Smooth muscle cell (in vitro differentiated cells): Measurements from ENCODE around the gene TRIOBP. TPM values are rescaled to one million over a fixed set of nuclear protein-coding genes. Genes with fewer than 3 reads are reported as not detected.

Source experiments
- DNase-seq: peaks from one replicate; lab custom pipeline; 2025; ENCODE audit not compliant: unreplicated experiment; lab: John Stamatoyannopoulos, UW
- H2AFZ ChIP-seq: fragments of 200-600 bp; sonication (generic); 2 replicates; pipeline ENCODE4 v1.6.0; 2016; ENCODE audit warnings: antibody characterized with exemption, low read depth, mild to moderate bottlenecking
- H3F3A ChIP-seq: fragments of 200-600 bp; sonication (generic); 2 replicates; pipeline ENCODE4 v1.6.0; 2017; ENCODE audit warnings: antibody characterized with exemption, low read depth
- H3K27ac ChIP-seq: fragments of 200-600 bp; sonication (generic); 2 replicates; pipeline ENCODE4 v1.5.1; 2016; ENCODE audit warnings: low read depth, mild to moderate bottlenecking
- H3K27me3 ChIP-seq: fragments of 200-600 bp; sonication (generic); 2 replicates; pipeline ENCODE4 v1.6.1; 2016; ENCODE audit warnings: low read depth, mild to moderate bottlenecking
- H3K36me3 ChIP-seq: fragments of 200-600 bp; sonication (generic); 2 replicates; pipeline ENCODE4 v1.5.1; 2016; ENCODE audit warnings: low read depth
- H3K4me1 ChIP-seq: fragments of 200-600 bp; sonication (generic); 2 replicates; pipeline ENCODE4 v1.5.1; 2016; ENCODE audit warnings: low read depth
- H3K4me2 ChIP-seq: fragments of 200-600 bp; sonication (generic); 2 replicates; pipeline ENCODE4 v1.6.0; 2016; ENCODE audit warnings: mild to moderate bottlenecking
- H3K4me3 ChIP-seq: fragments of 200-600 bp; sonication (generic); 2 replicates; pipeline ENCODE4 v1.5.1; 2016; ENCODE audit warnings: mild to moderate bottlenecking
- H3K79me2 ChIP-seq: fragments of 200-600 bp; sonication (generic); 2 replicates; pipeline ENCODE4 v1.6.0; 2016; ENCODE audit warnings: low read depth, mild to moderate bottlenecking
- H3K9ac ChIP-seq: fragments of 200-600 bp; sonication (generic); 2 replicates; pipeline ENCODE4 v1.6.0; 2016; ENCODE audit warnings: low read depth
- H3K9me3 ChIP-seq: fragments of 200-600 bp; sonication (generic); replicated peaks from 2 replicates; pipeline ENCODE4 v1.5.1; 2016; ENCODE audit warnings: low read depth
- H4K20me1 ChIP-seq: fragments of 200-600 bp; sonication (generic); 2 replicates; pipeline ENCODE4 v1.6.0; 2016; ENCODE audit warnings: low read depth
- CTCF ChIP-seq: fragments of 200-600 bp; sonication (generic); IDR thresholded peaks from 2 replicates; pipeline ENCODE4 v1.5.1; 2017; ENCODE audit warnings: borderline replicate concordance, mild to moderate bottlenecking, antibody characterized with exemption; ENCODE audit not compliant: insufficient read depth, poor library complexity, severe bottlenecking
- WGBS: methylation state at CpG from one replicate; pipeline ENCODE4 v1.1.7; 2016; ENCODE audit warnings: low lambda C conversion rate; 5-methylcytosine and 5-hydroxymethylcytosine counted together
- polyA plus RNA-seq: library from polyadenylated mRNA; unstranded; fragments of >200 nt; fragmentation: Nextera tagmentation; extraction: Ambion mirVana; gene quantifications from 2 replicates; pipeline ENCODE4 v1.2.1, GENCODE V29; 2016
- total RNA-seq: library from RNA; depleted of rRNA; stranded (reverse); fragments of >200 nt; gene quantifications from 2 replicates; pipeline ENCODE4 v1.2.3, GENCODE V29; 2014

TRIOBP gene
- total and polyA plus RNA-seq, 2 experiments from 2014 or later = 44.6 to 95.8 TPM

DNA sequence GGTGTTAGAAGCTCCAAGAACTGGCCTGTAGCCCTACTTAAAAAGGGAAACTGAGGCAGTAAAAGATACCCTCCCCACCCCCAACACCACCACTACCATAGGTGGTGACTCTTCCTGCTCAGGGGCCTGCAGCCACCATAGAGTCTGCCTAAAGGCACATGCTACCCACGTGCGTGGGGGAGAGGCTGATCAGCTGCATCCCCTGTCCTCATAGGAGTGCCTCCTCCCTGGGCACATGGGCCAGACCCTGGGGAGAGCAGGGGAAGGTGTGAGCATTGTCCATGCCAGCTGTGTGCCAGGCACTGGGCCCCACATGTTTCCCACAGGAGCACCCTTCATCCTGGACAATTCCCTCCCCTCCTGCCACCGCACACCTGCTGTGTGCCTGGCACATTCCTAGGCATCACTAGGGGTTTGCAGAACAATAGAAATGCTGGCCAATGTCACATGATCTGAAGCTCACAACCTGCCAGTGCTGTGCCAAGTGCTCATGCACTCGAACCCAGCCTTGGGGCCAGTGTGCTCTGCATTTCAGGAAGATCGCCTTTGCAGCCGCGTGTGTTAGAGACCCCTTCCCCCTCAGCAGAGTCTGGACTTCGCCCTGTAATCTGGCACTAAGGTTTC, 69.2 kb downstream of the TRIOBP start:
- WGBS = 93% methylated on average over 8 of the region's 8 CpGs
- Histone ChIP-seq H4K20me1 (peaks cover 29% of the 10 kb centered on the region), H3K4me1 (no peaks in the 10 kb centered on the region), H3K9me3 (no peaks in the 10 kb centered on the region), H3K4me3 (no peak overlapping the region), H3K79me2 (no peaks in the 10 kb centered on the region), H3K4me2 (no peak overlapping the region), H3K9ac (no peak overlapping the region), H3K36me3 (no peaks in the 10 kb centered on the region), H3K27ac (no peak overlapping the region), H3K27me3 (no peaks in the 10 kb centered on the region), H2AFZ (no peak overlapping the region), H3F3A (no peaks in the 10 kb centered on the region)
- no peak for TF ChIP-seq CTCF
- DNase-seq = no peak

GRCh38 chr22:37768273-37768672, 71.4 kb downstream of the TRIOBP start:
- Histone ChIP-seq H3K4me3 (no peak overlapping the region), H2AFZ (no peak overlapping the region), H3K27ac (no peak overlapping the region), H3K36me3 (no peaks in the 10 kb centered on the region), H3F3A (no peaks in the 10 kb centered on the region), H3K27me3 (no peaks in the 10 kb centered on the region), H3K4me2 (no peak overlapping the region), H4K20me1 (peaks cover 10% of the 10 kb centered on the region), H3K79me2 (no peaks in the 10 kb centered on the region), H3K9ac (no peak overlapping the region), H3K4me1 (no peaks in the 10 kb centered on the region), H3K9me3 (no peaks in the 10 kb centered on the region)
- TF ChIP-seq CTCF = peak; percentile 30
- WGBS = 92% methylated on average over 3 of the region's 3 CpGs
- DNase-seq = no peak

GRCh38 chr22:37769056-37769455, 72.2 kb downstream of the TRIOBP start:
- no peak for TF ChIP-seq CTCF
- over 99% methylated on average over 24 of the region's 24 CpGs for WGBS

DNA sequence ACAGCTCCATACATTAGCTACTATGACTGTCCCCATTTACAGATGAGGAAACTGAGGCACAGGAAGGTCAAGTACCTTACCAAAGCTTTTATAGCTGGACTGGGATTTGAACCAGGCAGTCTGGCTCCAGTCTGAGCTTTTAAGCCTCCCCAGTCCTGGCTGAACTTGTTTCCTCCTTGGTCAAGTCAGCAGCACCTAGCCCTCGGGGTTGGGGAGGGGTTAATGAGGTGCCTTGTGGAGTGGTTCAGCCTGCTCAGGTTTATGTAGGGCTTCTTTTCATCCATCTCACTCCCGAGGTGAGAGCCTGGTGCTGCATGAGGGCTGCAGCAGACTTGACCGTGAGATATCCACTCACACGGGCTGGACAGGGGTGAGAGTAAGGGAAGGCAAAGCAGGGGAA, 74.2 kb downstream of the TRIOBP start:
- Histone ChIP-seq H3K4me2 (no peak overlapping the region), H3F3A (no peaks in the 10 kb centered on the region), H3K9me3 (no peaks in the 10 kb centered on the region), H2AFZ (no peak overlapping the region), H3K4me3 (no peak overlapping the region), H3K4me1 (no peaks in the 10 kb centered on the region), H3K9ac (no peak overlapping the region), H3K36me3 (no peaks in the 10 kb centered on the region), H3K27me3 (no peaks in the 10 kb centered on the region), H3K79me2 (no peaks in the 10 kb centered on the region), H4K20me1 (no peaks in the 10 kb centered on the region), H3K27ac (no peak overlapping the region)
- 67% methylated on average over 4 of the region's 4 CpGs for WGBS
- DNase-seq = no peak
- no peak for TF ChIP-seq CTCF

More at GRCh38 chr22:37769056-37769455, 72.2 kb downstream of the TRIOBP start:
- no peak overlapping the region for H3K4me2 ChIP-seq
- no peaks in the 10 kb centered on the region for H3K27me3 ChIP-seq
- H4K20me1 ChIP-seq = peaks cover 4% of the 10 kb centered on the region
- no peak overlapping the region for H3K9ac ChIP-seq
- no peaks in the 10 kb centered on the region for H3K79me2 ChIP-seq
- no peaks in the 10 kb centered on the region for H3K36me3 ChIP-seq
- no peak overlapping the region for H3K27ac ChIP-seq
- H3K9me3 ChIP-seq = no peaks in the 10 kb centered on the region
- no peak overlapping the region for H3K4me3 ChIP-seq
- no peak for DNase-seq
- H2AFZ ChIP-seq = no peak overlapping the region
- H3F3A ChIP-seq = no peaks in the 10 kb centered on the region
- H3K4me1 ChIP-seq = no peaks in the 10 kb centered on the region
